Breast epithelium (tissue), 3 donors: ENCODE measurements around the gene PWWP2B.

Source experiments
- POLR2A ChIP-seq: fragments of 450-650 bp; IDR thresholded peaks from one replicate; pipeline ENCODE4 v1.6.1; 2016; ENCODE audit warnings: antibody characterized with exemption, mild to moderate bottlenecking, moderate library complexity
- TF ChIP-seq, protein P1 (sequence below), 3 donors: fragments of 450-650 bp; IDR thresholded peaks; one replicate each; pipeline ENCODE4 v1.5.1; 2016 to 2017; ENCODE audit warnings: antibody characterized with exemption in 3 of 3, mild to moderate bottlenecking in 3 of 3, moderate library complexity in 3 of 3

DNA sequence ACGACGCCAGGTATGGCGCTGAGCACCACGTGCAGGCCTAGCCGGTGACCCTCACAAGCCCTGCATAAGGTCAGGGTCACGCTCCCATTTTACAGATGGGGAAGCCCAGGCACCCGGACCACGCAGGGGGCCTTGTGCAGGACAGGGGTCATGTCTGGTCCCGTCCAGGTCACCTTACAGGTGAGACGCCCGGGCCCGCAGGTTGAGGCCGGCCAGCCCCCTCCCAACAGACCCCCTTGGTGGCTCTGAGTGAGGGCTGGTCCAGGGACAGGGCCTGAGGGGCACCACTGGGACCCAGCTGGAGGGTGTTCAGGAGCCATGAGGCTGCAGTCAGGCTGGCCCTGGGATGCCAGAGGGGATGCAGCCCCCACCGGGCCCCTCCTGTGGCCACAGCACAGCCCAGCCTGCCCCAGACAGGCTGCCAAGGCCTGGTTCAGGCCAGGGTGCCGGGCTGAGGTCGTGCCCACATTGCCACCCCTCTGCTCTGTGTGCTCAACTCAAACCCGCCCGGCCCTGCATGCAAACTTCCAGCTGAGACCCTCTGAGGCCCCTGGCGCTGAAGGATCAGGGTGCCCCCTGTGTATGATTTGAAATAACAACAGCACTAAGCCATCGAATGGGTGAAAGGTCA is 69.0 kb downstream of the PWWP2B start:
- TF ChIP-seq, protein P1, sequence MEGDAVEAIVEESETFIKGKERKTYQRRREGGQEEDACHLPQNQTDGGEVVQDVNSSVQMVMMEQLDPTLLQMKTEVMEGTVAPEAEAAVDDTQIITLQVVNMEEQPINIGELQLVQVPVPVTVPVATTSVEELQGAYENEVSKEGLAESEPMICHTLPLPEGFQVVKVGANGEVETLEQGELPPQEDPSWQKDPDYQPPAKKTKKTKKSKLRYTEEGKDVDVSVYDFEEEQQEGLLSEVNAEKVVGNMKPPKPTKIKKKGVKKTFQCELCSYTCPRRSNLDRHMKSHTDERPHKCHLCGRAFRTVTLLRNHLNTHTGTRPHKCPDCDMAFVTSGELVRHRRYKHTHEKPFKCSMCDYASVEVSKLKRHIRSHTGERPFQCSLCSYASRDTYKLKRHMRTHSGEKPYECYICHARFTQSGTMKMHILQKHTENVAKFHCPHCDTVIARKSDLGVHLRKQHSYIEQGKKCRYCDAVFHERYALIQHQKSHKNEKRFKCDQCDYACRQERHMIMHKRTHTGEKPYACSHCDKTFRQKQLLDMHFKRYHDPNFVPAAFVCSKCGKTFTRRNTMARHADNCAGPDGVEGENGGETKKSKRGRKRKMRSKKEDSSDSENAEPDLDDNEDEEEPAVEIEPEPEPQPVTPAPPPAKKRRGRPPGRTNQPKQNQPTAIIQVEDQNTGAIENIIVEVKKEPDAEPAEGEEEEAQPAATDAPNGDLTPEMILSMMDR (IDR thresholded peaks at IDR 0.05) = no peak
- no peak for TF ChIP-seq POLR2A
